ENCODE results near the gene BNIPL. TPM values are rescaled to one million over a fixed set of nuclear protein-coding genes. Genes with fewer than 3 reads are reported as not detected.

BNIPL gene
- total RNA-seq, 2 experiments from 2014 or later = 1.1 to 1.3 TPM

DNA sequence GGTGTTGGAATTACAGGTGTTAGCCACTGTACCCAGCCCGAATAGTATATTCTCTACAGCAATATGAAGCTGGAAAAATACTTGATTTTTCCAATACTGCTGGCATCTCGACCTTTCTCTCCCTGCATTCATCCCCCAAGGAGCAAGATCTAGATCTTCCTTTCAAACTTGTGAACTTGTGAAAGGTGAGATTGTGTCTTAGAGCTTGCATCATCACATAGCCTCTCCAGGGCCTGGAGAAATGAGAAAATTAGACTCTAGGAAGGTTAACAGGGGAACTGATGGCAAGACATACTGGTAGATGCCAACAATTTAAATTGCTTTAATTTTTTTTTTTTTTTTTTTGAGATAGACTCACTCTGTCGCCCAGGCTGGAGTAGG, 26.1 kb upstream of the BNIPL start:
- Mint-ChIP-seq H3K4me1 (ENCODE audit: low read depth) (peaks cover 50% of the 10 kb centered on the region), H3K9me3 (no peaks in the 10 kb centered on the region), H3K4me3 (no peak overlapping the region), H3K27me3 (ENCODE audit: low read depth) (no peaks in the 10 kb centered on the region), H3K27ac (no peak overlapping the region), H3K36me3 (ENCODE audit: low read depth) (peaks cover 2% of the 10 kb centered on the region)
- CTCF ChIA-PET = interaction anchor here (1.0 kb wide), 1 partner anchor 86 kb away, joined by 5 read pairs; no protein-coding TSS in a partner anchor
- intact Hi-C loops (cut with micrococcal nuclease) = no loop called here
- no peak for DNase-seq

- intact Hi-C loops (cut with micrococcal nuclease) = no loop called here
- DNase-seq = no peak
- no peak overlapping the region for H3K27ac Mint-ChIP-seq
- H3K27me3 Mint-ChIP-seq (ENCODE audit: low read depth) = no peaks in the 10 kb centered on the region
- no peaks in the 10 kb centered on the region for H3K36me3 Mint-ChIP-seq (ENCODE audit: low read depth)
- CTCF ChIA-PET = interaction anchor here (1.0 to 1.2 kb wide), 2 partner anchors 48 to 85 kb away, joined by 3 to 5 read pairs; partner anchors contain the start of gene CDC42SE1
- peaks cover 48% of the 10 kb centered on the region for H3K4me1 Mint-ChIP-seq (ENCODE audit: low read depth)
- H3K4me3 Mint-ChIP-seq = no peak overlapping the region
- H3K9me3 Mint-ChIP-seq = no peaks in the 10 kb centered on the region
Measured at GRCh38 chr1:151011154-151011850, 25.1 kb upstream of the BNIPL start.

- Mint-ChIP-seq H3K9me3 (no peaks in the 10 kb centered on the region), H3K27me3 (ENCODE audit: low read depth) (no peaks in the 10 kb centered on the region), H3K36me3 (ENCODE audit: low read depth) (no peaks in the 10 kb centered on the region), H3K4me1 (ENCODE audit: low read depth) (peaks cover 35% of the 10 kb centered on the region), H3K4me3 (no peak overlapping the region), H3K27ac (no peak overlapping the region)
- CTCF ChIA-PET = interaction anchor here (0.9 to 1.2 kb wide), 3 partner anchors 17 to 155 kb away, joined by 3 read pairs; partner anchors contain the start of gene CDC42SE1
- intact Hi-C loops (cut with micrococcal nuclease) = no loop called here
- DNase-seq = no peak
Measured at GRCh38 chr1:151012684-151013471, 23.5 kb upstream of the BNIPL start.

DNA sequence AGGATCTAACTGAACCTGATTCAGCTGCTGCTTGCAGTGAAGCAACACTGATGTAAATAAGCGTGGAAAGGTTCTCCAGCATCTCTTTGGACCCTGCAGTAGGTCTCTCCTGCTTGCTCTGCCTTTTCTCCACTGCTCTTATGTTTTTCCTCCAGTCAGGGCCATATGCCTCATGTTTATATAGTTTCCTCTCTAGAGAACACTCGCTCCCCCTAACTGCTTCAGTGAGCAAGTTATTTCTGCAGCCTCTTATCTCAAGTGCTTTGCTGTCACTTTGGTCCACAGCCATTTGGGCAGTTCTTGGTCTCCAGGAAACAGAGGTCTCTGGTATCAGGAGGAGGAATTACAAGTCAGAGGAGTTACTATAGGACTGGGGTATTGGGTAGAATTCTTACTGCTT, 22.9 kb upstream of the BNIPL start:
- Mint-ChIP-seq H3K9me3 (no peaks in the 10 kb centered on the region), H3K4me3 (no peak overlapping the region), H3K36me3 (ENCODE audit: low read depth) (peaks cover 3% of the 10 kb centered on the region), H3K4me1 (ENCODE audit: low read depth) (peaks cover 32% of the 10 kb centered on the region), H3K27ac (no peak overlapping the region), H3K27me3 (ENCODE audit: low read depth) (no peaks in the 10 kb centered on the region)
- CTCF ChIA-PET = no interaction called here
- intact Hi-C loops (cut with micrococcal nuclease) = no loop called here
- DNase-seq = no peak

- H3K27me3 Mint-ChIP-seq (ENCODE audit: low read depth) = no peaks in the 10 kb centered on the region
- peaks cover 6% of the 10 kb centered on the region for H3K4me1 Mint-ChIP-seq (ENCODE audit: low read depth)
- CTCF ChIA-PET = interaction anchor here (0.5 to 3.3 kb wide), 26 partner anchors 12 to 228 kb away, joined by 3 to 30 read pairs (median 4); partner anchors contain the start of genes BNIPL, C1orf56, CDC42SE1 and GABPB2
- intact Hi-C loops (cut with micrococcal nuclease) = loop anchor here (1.0 kb wide), 5 partner anchors 35 to 227 kb away; partner anchors contain the start of genes CDC42SE1, GABPB2 and TNFAIP8L2
- H3K9me3 Mint-ChIP-seq = no peaks in the 10 kb centered on the region
- peak overlapping the region; percentile 36 for H3K4me3 Mint-ChIP-seq
- H3K27ac Mint-ChIP-seq = no peak overlapping the region
- H3K36me3 Mint-ChIP-seq (ENCODE audit: low read depth) = peaks cover 10% of the 10 kb centered on the region
- peak; percentile 91 for DNase-seq
Measured at GRCh38 chr1:151024540-151025146, 11.7 kb upstream of the BNIPL start.

GRCh38 chr1:151026460-151026859, 9.9 kb upstream of the BNIPL start:
- Mint-ChIP-seq H3K4me1 (ENCODE audit: low read depth) (peaks cover 6% of the 10 kb centered on the region), H3K36me3 (ENCODE audit: low read depth) (peaks cover 11% of the 10 kb centered on the region), H3K4me3 (no peak overlapping the region), H3K27ac (no peak overlapping the region), H3K9me3 (no peaks in the 10 kb centered on the region), H3K27me3 (ENCODE audit: low read depth) (no peaks in the 10 kb centered on the region)
- no peak for DNase-seq
- CTCF ChIA-PET = interaction anchor here (1.2 to 3.3 kb wide), 3 partner anchors 21 to 130 kb away, joined by 6 to 30 read pairs (median 24); partner anchors contain the start of genes C1orf56 and TNFAIP8L2
- intact Hi-C loops (cut with micrococcal nuclease) = no loop called here

DNA sequence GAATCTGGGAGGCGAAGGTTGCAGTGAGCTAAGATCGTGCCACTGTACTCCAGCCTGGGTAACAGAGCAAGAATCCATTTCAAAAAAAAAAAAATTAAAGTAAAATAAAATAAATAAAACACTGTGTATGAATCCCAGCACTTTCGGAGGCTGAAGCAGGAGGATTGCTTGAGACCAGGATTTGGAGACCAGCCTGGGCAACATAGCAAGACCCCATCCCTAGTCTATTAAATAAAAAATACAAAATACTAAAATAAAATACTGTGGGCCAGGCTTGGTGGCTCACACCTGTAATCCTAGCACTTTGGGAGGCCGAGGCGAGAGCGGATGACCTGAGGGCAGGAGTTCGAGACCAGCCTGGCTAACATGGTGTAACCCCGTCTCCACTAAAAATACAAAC, 4.2 kb upstream of the BNIPL start:
- DNase-seq = no peak
- Mint-ChIP-seq H3K9me3 (no peaks in the 10 kb centered on the region), H3K36me3 (ENCODE audit: low read depth) (peaks cover 23% of the 10 kb centered on the region), H3K27me3 (ENCODE audit: low read depth) (no peaks in the 10 kb centered on the region), H3K27ac (no peak overlapping the region), H3K4me1 (ENCODE audit: low read depth) (no peaks in the 10 kb centered on the region), H3K4me3 (no peak overlapping the region)
- intact Hi-C loops (cut with micrococcal nuclease) = no loop called here
- CTCF ChIA-PET = interaction anchor here (0.5 to 1.7 kb wide), 3 partner anchors 68 to 223 kb away, joined by 3 to 4 read pairs (median 4); no protein-coding TSS in a partner anchor

DNA sequence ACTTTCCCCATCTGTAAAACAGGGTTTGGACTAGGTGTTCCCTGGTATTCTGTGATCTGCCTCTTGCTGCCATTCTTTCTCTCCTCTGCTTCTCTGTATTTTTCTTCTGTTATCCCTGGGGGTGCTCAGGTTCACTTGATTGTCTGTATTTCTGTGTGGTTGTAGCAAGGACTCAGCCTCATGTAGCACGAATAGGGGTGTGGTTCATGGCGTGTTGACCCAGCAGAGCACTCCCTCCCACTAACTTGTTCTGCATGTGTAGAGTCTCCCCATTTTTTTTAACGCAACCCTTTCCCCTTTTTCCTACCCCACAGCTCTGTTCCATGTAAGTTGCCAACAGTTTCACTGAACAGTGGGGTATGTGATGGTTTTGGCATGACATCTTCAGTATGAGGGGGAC, 1.2 kb upstream of the BNIPL start:
- intact Hi-C loops (cut with micrococcal nuclease) = no loop called here
- no peak for DNase-seq
- no peaks in the 10 kb centered on the region for H3K9me3 Mint-ChIP-seq
- no peak overlapping the region for H3K4me3 Mint-ChIP-seq
- H3K36me3 Mint-ChIP-seq (ENCODE audit: low read depth) = peaks cover 16% of the 10 kb centered on the region
- no peaks in the 10 kb centered on the region for H3K4me1 Mint-ChIP-seq (ENCODE audit: low read depth)
- CTCF ChIA-PET = interaction anchor here (0.6 kb wide), 1 partner anchor 88 kb away, joined by 3 read pairs; no protein-coding TSS in a partner anchor
- no peak overlapping the region for H3K27ac Mint-ChIP-seq
- H3K27me3 Mint-ChIP-seq (ENCODE audit: low read depth) = no peaks in the 10 kb centered on the region

- DNase-seq = no peak
- Mint-ChIP-seq H3K27ac (no peak overlapping the region), H3K9me3 (no peaks in the 10 kb centered on the region), H3K27me3 (ENCODE audit: low read depth) (no peaks in the 10 kb centered on the region), H3K4me3 (no peak overlapping the region), H3K4me1 (ENCODE audit: low read depth) (no peaks in the 10 kb centered on the region), H3K36me3 (ENCODE audit: low read depth) (peaks cover 13% of the 10 kb centered on the region)
- CTCF ChIA-PET = interaction anchor here (0.6 to 1.6 kb wide), 3 partner anchors 12 to 181 kb away, joined by 3 to 4 read pairs (median 4); no protein-coding TSS in a partner anchor
- intact Hi-C loops (cut with micrococcal nuclease) = no loop called here
Measured at GRCh38 chr1:151037032-151037431, 646 bp downstream of the BNIPL start.

GRCh38 chr1:151039521-151039920, 3.1 kb downstream of the BNIPL start:
- Mint-ChIP-seq H3K4me3 (no peak overlapping the region), H3K27ac (no peak overlapping the region), H3K27me3 (ENCODE audit: low read depth) (no peaks in the 10 kb centered on the region), H3K4me1 (ENCODE audit: low read depth) (peaks cover 8% of the 10 kb centered on the region), H3K9me3 (no peaks in the 10 kb centered on the region), H3K36me3 (ENCODE audit: low read depth) (peaks cover 7% of the 10 kb centered on the region)
- intact Hi-C loops (cut with micrococcal nuclease) = no loop called here
- DNase-seq = no peak
- CTCF ChIA-PET = interaction anchor here (1.1 kb wide), 1 partner anchor 43 kb away, joined by 4 read pairs; no protein-coding TSS in a partner anchor

GRCh38 chr1:151043163-151043562, 6.8 kb downstream of the BNIPL start:
- CTCF ChIA-PET = interaction anchor here (0.6 to 2.0 kb wide), 6 partner anchors 18 to 954 kb away, joined by 3 to 9 read pairs (median 4); no protein-coding TSS in a partner anchor
- Mint-ChIP-seq H3K9me3 (no peaks in the 10 kb centered on the region), H3K4me3 (no peak overlapping the region), H3K4me1 (ENCODE audit: low read depth) (peaks cover 22% of the 10 kb centered on the region), H3K36me3 (ENCODE audit: low read depth) (no peaks in the 10 kb centered on the region), H3K27ac (no peak overlapping the region), H3K27me3 (ENCODE audit: low read depth) (no peaks in the 10 kb centered on the region)
- intact Hi-C loops (cut with micrococcal nuclease) = no loop called here
- DNase-seq = peak; percentile 32

DNA sequence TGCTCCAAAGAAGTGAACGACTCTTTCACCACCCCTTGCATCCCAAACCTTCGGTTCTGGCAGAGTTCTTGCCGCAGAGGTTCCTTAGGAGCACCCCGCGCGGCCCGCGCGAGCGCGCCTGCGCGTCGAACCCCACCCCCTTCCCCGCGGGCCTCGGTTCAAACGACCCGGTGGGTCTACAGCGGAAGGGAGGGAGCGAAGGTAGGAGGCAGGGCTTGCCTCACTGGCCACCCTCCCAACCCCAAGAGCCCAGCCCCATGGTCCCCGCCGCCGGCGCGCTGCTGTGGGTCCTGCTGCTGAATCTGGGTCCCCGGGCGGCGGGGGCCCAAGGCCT, 11.2 kb downstream of the BNIPL start, which contains the start of gene C1orf56:
Gene C1orf56, plus strand, starts transcription at position 161 of the 334 bp plus-strand sequence. Its CDS starts 97 bp downstream, at position 258.
- peaks cover 4% of the 10 kb centered on the region for H3K36me3 Mint-ChIP-seq (ENCODE audit: low read depth)
- intact Hi-C loops (cut with micrococcal nuclease) = no loop called here
- peak; percentile 51 for DNase-seq
- peaks cover 42% of the 10 kb centered on the region for H3K4me1 Mint-ChIP-seq (ENCODE audit: low read depth)
- H3K27ac Mint-ChIP-seq = peak within 1 kb of the TSS; percentile 78
- H3K4me3 Mint-ChIP-seq = peak within 1 kb of the TSS; percentile 87
- no peaks in the 10 kb centered on the region for H3K27me3 Mint-ChIP-seq (ENCODE audit: low read depth)
- no peaks in the 10 kb centered on the region for H3K9me3 Mint-ChIP-seq
- CTCF ChIA-PET = interaction anchor here (0.5 to 3.7 kb wide), 10 partner anchors 8 to 188 kb away, joined by 3 to 24 read pairs (median 6); partner anchors contain the start of genes CDC42SE1, MINDY1, MLLT11 and TNFAIP8L2
